SU-DHL-6 (cell line): Measurements from ENCODE around the gene RND3.

Experiments used
- EZH2phosphoT487 ChIP-seq: fragments of 200-600 bp; sonication (generic), shearing (Covaris generic); conservative IDR thresholded peaks from 2 replicates; pipeline ENCODE4 v1.6.1; 2018; ENCODE audit warnings: mild to moderate bottlenecking, antibody characterized with exemption, low read length, moderate library complexity, mixed read lengths
- TF ChIP-seq, protein P1 (sequence below): fragments of 200-600 bp; sonication (generic); IDR thresholded peaks from one replicate; pipeline ENCODE4 v1.5.1; 2017; ENCODE audit warnings: antibody characterized with exemption, mild to moderate bottlenecking, low read length, moderate library complexity; ENCODE audit not compliant: insufficient read depth, poor library complexity, severe bottlenecking

DNA sequence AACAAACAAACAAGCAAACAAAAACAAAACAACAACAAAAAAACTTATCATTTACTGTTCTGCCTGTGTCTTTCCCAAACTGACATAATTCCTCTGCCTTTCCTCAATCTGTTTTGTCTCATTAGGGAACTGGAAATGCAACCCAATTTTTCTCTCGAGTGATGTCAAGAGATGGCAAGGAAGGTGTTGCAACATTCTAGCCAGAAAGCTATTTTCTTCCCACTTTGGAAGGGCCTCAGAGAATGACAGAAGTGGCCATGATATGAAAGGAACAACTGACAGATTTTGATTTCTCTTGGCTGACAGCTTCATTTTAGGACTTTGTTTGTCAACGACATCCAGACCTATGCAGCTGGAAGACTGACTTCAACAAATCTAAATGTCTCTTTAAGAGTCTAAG is 24.7 kb downstream of the RND3 start:
- TF ChIP-seq, protein P1, sequence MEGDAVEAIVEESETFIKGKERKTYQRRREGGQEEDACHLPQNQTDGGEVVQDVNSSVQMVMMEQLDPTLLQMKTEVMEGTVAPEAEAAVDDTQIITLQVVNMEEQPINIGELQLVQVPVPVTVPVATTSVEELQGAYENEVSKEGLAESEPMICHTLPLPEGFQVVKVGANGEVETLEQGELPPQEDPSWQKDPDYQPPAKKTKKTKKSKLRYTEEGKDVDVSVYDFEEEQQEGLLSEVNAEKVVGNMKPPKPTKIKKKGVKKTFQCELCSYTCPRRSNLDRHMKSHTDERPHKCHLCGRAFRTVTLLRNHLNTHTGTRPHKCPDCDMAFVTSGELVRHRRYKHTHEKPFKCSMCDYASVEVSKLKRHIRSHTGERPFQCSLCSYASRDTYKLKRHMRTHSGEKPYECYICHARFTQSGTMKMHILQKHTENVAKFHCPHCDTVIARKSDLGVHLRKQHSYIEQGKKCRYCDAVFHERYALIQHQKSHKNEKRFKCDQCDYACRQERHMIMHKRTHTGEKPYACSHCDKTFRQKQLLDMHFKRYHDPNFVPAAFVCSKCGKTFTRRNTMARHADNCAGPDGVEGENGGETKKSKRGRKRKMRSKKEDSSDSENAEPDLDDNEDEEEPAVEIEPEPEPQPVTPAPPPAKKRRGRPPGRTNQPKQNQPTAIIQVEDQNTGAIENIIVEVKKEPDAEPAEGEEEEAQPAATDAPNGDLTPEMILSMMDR = no peak
- no peak for TF ChIP-seq EZH2phosphoT487
